SK-N-MC (cell line): ENCODE results near the gene CPEB1.

Source experiments
- DNase-seq: peaks from one replicate; pipeline ENCODE4 v3.0.0-alpha.2; 2011; ENCODE audit warnings: low read depth, low spot score
- H3K27ac ChIP-seq: fragments of 200-600 bp; sonication (generic); 2 replicates; pipeline ENCODE4 v1.5.1; 2016; ENCODE audit warnings: mixed run types
- H3K36me3 ChIP-seq: fragments of 200-600 bp; sonication (generic); 2 replicates; pipeline ENCODE4 v1.6.1; 2017; ENCODE audit warnings: antibody characterized with exemption, low read length, mixed read lengths; ENCODE audit not compliant: insufficient read depth
- H3K4me3 ChIP-seq: fragments of 200-600 bp; sonication (generic); 2 replicates; pipeline ENCODE4 v1.5.1; 2016
- H3K9ac ChIP-seq: fragments of 200-600 bp; sonication (generic); 2 replicates; pipeline ENCODE4 v1.8.0; 2017; ENCODE audit warnings: mixed run types, mixed read lengths; ENCODE audit not compliant: insufficient read length
- H3K9me3 ChIP-seq: fragments of 200-600 bp; sonication (generic); 2 replicates; pipeline ENCODE4 v1.6.1; 2017; ENCODE audit warnings: low read depth, mild to moderate bottlenecking, antibody characterized with exemption, low read length, moderate library complexity, mixed read lengths
- EZH2 ChIP-seq: fragments of 200-600 bp; sonication (generic); IDR thresholded peaks from one replicate; pipeline ENCODE4 v1.6.1; 2017; ENCODE audit warnings: antibody characterized with exemption
- FOXP2 ChIP-seq: optimal IDR thresholded peaks from 2 replicates; pipeline ENCODE3; 2011; ENCODE audit warnings: mild to moderate bottlenecking, moderate library complexity; ENCODE audit not compliant: insufficient read depth; ENCODE audit errors: extremely low read length, control extremely low read depth
- POLR2AphosphoS5 ChIP-seq: IDR thresholded peaks from 2 replicates; pipeline ENCODE4 v1.6.1; 2012; ENCODE audit warnings: mild to moderate bottlenecking, low read depth, low read length, borderline replicate concordance

Gene CPEB1

DNA sequence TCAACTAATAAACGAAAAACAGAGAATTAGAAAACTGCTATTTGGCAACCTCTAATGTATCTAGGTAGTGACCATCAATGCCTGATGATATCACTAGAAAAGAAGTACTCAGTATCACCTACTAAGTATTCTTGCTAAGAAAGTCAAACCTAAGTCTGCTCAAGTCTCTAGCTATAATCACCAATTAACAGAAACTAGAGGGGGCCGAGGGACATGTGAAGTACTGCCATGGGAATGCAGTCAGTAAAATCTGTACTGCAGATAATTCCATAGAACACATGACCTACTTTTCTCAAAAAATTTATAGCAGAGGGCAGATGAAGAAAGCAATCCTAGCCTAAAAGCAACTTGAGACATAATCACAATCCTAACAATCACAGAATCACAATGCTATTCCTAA lies 51.4 kb downstream of the CPEB1 start:
- Histone ChIP-seq H3K36me3 (no peaks in the 10 kb centered on the region), H3K9me3 (no peaks in the 10 kb centered on the region), H3K4me3 (no peak overlapping the region), H3K9ac (no peak overlapping the region), H3K27ac (no peak overlapping the region)
- TF ChIP-seq POLR2AphosphoS5 (no peak), FOXP2 (no peak), EZH2 (no peak)
- DNase-seq, result no peak

DNA sequence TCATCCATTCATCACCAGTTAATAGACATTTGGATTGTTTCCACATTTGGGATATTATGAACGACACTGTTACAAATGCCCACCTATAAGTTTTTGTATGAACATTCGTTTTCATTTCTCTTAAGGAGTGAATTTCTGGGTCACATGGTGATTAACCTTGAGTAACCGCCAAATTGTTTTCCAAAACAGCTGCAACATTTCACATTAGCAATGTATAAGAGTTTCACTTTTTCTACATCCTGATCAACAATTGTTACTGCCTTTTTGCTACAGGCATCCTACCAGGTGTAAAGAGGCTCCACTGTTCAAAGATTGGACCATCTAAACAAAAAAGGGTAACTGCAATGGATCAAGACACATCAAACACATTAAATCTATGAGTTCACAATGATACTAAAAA lies 52.0 kb downstream of the CPEB1 start:
- TF ChIP-seq POLR2AphosphoS5 (no peak), EZH2 (no peak), FOXP2 (no peak)
- no peak for DNase-seq
- H3K27ac ChIP-seq, result no peak overlapping the region
- H3K4me3 ChIP-seq, result no peak overlapping the region
- H3K36me3 ChIP-seq, result no peaks in the 10 kb centered on the region
- H3K9me3 ChIP-seq, result no peaks in the 10 kb centered on the region
- H3K9ac ChIP-seq, result no peak overlapping the region

DNA sequence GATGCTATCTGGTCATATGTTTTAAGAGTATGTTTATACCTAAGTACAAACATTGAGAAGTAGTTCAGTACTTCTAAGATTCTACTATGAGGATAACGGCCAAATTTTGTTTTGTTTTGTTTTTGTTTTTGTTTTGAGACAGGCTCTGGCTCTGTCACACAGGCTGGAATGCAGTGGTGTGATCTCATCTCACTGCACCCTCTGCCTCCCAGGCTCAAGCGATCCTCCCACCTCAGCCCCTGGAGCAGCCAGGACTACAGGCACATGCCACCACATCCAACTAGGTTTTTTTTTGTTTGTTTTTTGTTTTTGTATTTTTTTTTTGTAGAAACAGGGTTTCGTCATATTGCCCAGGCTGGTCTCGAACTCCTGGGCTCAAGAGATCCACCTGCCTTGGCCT lies 59.4 kb downstream of the CPEB1 start:
- Histone ChIP-seq H3K27ac (no peak overlapping the region), H3K9ac (no peak overlapping the region), H3K9me3 (no peaks in the 10 kb centered on the region), H3K4me3 (no peak overlapping the region), H3K36me3 (no peaks in the 10 kb centered on the region)
- TF ChIP-seq EZH2 (no peak), POLR2AphosphoS5 (no peak), FOXP2 (no peak)
- no peak for DNase-seq

GRCh38 chr15:82585072-82585471 lies 62.1 kb downstream of the CPEB1 start:
- DNase-seq, result peak; percentile 55
- H3K27ac ChIP-seq, result peak overlapping the region; percentile 85
- TF ChIP-seq POLR2AphosphoS5, result no peak
- no peak for TF ChIP-seq FOXP2
- no peak for TF ChIP-seq EZH2
- H3K4me3 ChIP-seq, result peak overlapping the region; percentile 66
- H3K9ac ChIP-seq, result peak overlapping the region; percentile 46
- H3K36me3 ChIP-seq, result no peaks in the 10 kb centered on the region
- no peaks in the 10 kb centered on the region for H3K9me3 ChIP-seq

- Histone ChIP-seq H3K9ac (no peak overlapping the region), H3K36me3 (no peaks in the 10 kb centered on the region), H3K4me3 (no peak overlapping the region), H3K9me3 (no peaks in the 10 kb centered on the region), H3K27ac (no peak overlapping the region)
- TF ChIP-seq EZH2, result no peak
- no peak for DNase-seq
Measured at GRCh38 chr15:82580713-82581112, 66.5 kb downstream of the CPEB1 start.

GRCh38 chr15:82575335-82575734 lies 71.8 kb downstream of the CPEB1 start:
- Histone ChIP-seq H3K4me3 (no peak overlapping the region), H3K9ac (no peak overlapping the region), H3K36me3 (no peaks in the 10 kb centered on the region), H3K27ac (no peak overlapping the region), H3K9me3 (no peaks in the 10 kb centered on the region)
- no peak for TF ChIP-seq FOXP2
- no peak for TF ChIP-seq EZH2
- no peak for TF ChIP-seq POLR2AphosphoS5
- DNase-seq, result no peak

DNA sequence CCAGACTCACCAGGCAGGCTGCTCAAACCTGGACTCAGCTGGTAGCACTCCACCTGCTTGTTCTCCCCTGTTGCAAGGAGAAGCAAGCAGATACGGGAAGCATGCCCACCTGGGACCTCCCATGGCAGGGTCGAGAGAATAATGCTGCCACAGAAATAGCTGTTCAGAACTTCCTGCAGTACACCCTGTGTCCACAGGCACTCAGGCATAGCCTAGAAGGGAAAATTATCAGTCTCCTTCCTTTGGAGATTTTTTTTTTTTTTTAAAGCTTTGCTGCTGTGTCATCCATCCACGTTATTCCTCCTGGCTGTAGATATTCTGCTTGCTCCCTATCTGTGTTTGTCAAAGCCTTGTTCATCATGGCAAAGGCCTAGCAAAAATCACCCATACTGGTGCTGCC lies 74.2 kb downstream of the CPEB1 start:
- Histone ChIP-seq H3K27ac (no peak overlapping the region), H3K4me3 (no peak overlapping the region), H3K9ac (no peak overlapping the region), H3K9me3 (no peaks in the 10 kb centered on the region), H3K36me3 (no peaks in the 10 kb centered on the region)
- DNase-seq, result no peak
- no peak for TF ChIP-seq EZH2
- TF ChIP-seq FOXP2, result no peak
- no peak for TF ChIP-seq POLR2AphosphoS5

GRCh38 chr15:82572311-82572710 lies 74.9 kb downstream of the CPEB1 start:
- H3K4me3 ChIP-seq, result peak overlapping the region; percentile 26; the same call in 1 of the 2 replicates
- TF ChIP-seq EZH2 (no peak), POLR2AphosphoS5 (no peak), FOXP2 (no peak)
- no peak overlapping the region for H3K9ac ChIP-seq
- no peaks in the 10 kb centered on the region for H3K36me3 ChIP-seq
- H3K27ac ChIP-seq, result no peak overlapping the region
- DNase-seq, result no peak
- H3K9me3 ChIP-seq, result no peaks in the 10 kb centered on the region

DNA sequence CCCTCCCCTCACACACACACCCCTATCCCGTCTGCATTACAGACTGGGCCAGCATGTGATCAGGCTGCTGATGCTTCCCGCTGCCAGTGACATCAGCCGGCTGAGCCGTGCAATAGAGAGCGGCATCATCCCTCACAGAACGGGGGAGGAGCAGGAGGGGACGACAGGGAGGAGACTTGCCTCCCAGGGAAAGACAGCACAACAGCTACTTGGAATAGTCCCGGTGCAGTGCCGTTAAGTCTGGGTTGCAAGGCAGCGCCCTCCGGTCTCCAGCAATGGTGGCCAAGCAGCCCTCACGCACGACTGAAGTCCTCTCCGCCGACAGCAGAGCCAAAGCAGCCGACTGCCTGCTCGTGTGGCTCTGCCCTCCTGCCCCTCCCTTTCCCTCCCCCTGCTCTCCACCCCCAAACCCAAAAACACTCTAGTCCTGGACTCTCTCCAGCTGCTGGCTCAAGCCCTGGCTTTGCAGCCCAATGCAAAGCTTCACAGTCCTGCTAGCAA lies 75.4 kb downstream of the CPEB1 start:
- Histone ChIP-seq H3K36me3 (no peaks in the 10 kb centered on the region), H3K9me3 (no peaks in the 10 kb centered on the region), H3K9ac (no peak overlapping the region), H3K27ac (no peak overlapping the region), H3K4me3 (peak overlapping the region; percentile 26; the same call in 1 of the 2 replicates)
- TF ChIP-seq EZH2, result no peak
- TF ChIP-seq POLR2AphosphoS5, result no peak
- TF ChIP-seq FOXP2, result no peak
- DNase-seq, result no peak
